OCI-LY7 (cell line): ENCODE measurements around the gene TSSK3. TPM values are rescaled to one million over a fixed set of nuclear protein-coding genes. Genes with fewer than 3 reads are reported as not detected.
A peak's percentile ranks its signal among the peaks of the same experiment; 100 is the strongest.

Experiments
- BruUV-seq: library from RNA; stranded (reverse); fragments of 400-500 nt; replicated peaks from 2 replicates; lab custom pipeline; 2021; lab: Mats Ljungman, UMichigan
- CTCF ChIA-PET: fragments of 300-600 bp; sonication (Branson Sonifier 250); formaldehyde crosslinking; loops from one replicate; lab custom pipeline; 2022; ENCODE audit warnings: antibody characterized with exemption; ENCODE audit not compliant: unreplicated experiment; lab: Charles Lee
- POLR2A ChIA-PET: fragments of 300-600 bp; sonication (Branson Sonifier 250); formaldehyde crosslinking; loops from one replicate; lab custom pipeline; 2022; ENCODE audit warnings: antibody characterized with exemption; lab: Charles Lee
- DNase-seq: peaks from one replicate; pipeline ENCODE4 v3.0.0-alpha.2; 2015; ENCODE audit warnings: low spot score
- H2AFZ ChIP-seq: fragments of 200-600 bp; sonication (generic), shearing (Covaris generic); 2 replicates; pipeline ENCODE4 v1.6.1; 2014; ENCODE audit warnings: mild to moderate bottlenecking, antibody characterized with exemption, low read length, moderate library complexity
- H3K27ac ChIP-seq: fragments of 200-600 bp; sonication (generic); 2 replicates; pipeline ENCODE4 v1.5.1; 2014; ENCODE audit warnings: mixed run types, low read depth, mild to moderate bottlenecking, moderate library complexity, low read length, inconsistent platforms; ENCODE audit not compliant: poor library complexity, severe bottlenecking
- H3K36me3 ChIP-seq: fragments of 200-600 bp; sonication (generic); 2 replicates; pipeline ENCODE4 v1.6.1; 2014; ENCODE audit warnings: mild to moderate bottlenecking, antibody characterized with exemption, low read length, moderate library complexity, mixed read lengths; ENCODE audit not compliant: insufficient read depth
- H3K4me1 ChIP-seq: fragments of 200-600 bp; sonication (generic); 2 replicates; pipeline ENCODE4 v1.5.1; 2014; ENCODE audit warnings: mild to moderate bottlenecking, low read length; ENCODE audit not compliant: insufficient read depth, poor library complexity, severe bottlenecking
- H3K4me2 ChIP-seq: fragments of 200-600 bp; sonication (generic); 2 replicates; pipeline ENCODE4 v1.6.1; 2014; ENCODE audit warnings: mild to moderate bottlenecking, low read length
- H3K4me3 ChIP-seq: fragments of 200-600 bp; sonication (generic); 2 replicates; pipeline ENCODE4 v1.5.1; 2014; ENCODE audit warnings: mild to moderate bottlenecking, low read depth, low read length; ENCODE audit not compliant: poor library complexity, severe bottlenecking
- H3K79me2 ChIP-seq: fragments of 200-600 bp; sonication (generic); 2 replicates; pipeline ENCODE4 v1.6.1; 2016; ENCODE audit warnings: low read depth, mild to moderate bottlenecking, low read length, moderate library complexity, mixed read lengths; ENCODE audit not compliant: insufficient read depth
- H3K9me2 ChIP-seq: fragments of 200-600 bp; sonication (generic); 2 replicates; pipeline ENCODE4 v1.6.1; 2016; ENCODE audit warnings: mild to moderate bottlenecking, low read length, mixed read lengths; ENCODE audit not compliant: insufficient read depth
- H3K9me3 ChIP-seq: fragments of 200-600 bp; sonication (generic); 2 replicates; pipeline ENCODE4 v1.6.1; 2014; ENCODE audit warnings: mild to moderate bottlenecking, mixed run types, low read length, mixed read lengths
- H4K20me1 ChIP-seq: fragments of 200-600 bp; sonication (generic); 2 replicates; pipeline ENCODE4 v1.6.1; 2014; ENCODE audit warnings: mild to moderate bottlenecking, antibody characterized with exemption, low read length, moderate library complexity, mixed read lengths; ENCODE audit not compliant: insufficient read depth
- CTCF ChIP-seq: fragments of 200-600 bp; sonication (generic); conservative IDR thresholded peaks from 2 replicates; pipeline ENCODE4 v1.5.1; 2014; ENCODE audit warnings: mild to moderate bottlenecking, antibody characterized with exemption, low read length, moderate library complexity, mixed read lengths
- EZH2phosphoT487 ChIP-seq: fragments of 200-600 bp; sonication (generic); IDR thresholded peaks from 2 replicates; pipeline ENCODE4 v1.6.1; 2018; ENCODE audit warnings: low read depth, borderline replicate concordance, mild to moderate bottlenecking, mixed run types, antibody characterized with exemption, low read length, moderate library complexity, mixed read lengths
- intact Hi-C: fragments of 100-400 bp; cut with micrococcal nuclease; formaldehyde crosslinking; loops from one replicate; pipeline ENCODE4 v1.10.0; 2022; ENCODE audit not compliant: unreplicated experiment
- total RNA-seq, 2 experiments: library from RNA; depleted of rRNA in 1 of 2; stranded (reverse); fragments of >200 nt in 1 of 2; shearing (Covaris generic) in 1 of 2; gene quantifications; 2 replicates each; pipeline ENCODE4 v1.2.3, GENCODE V29; 2014 to 2022

Gene TSSK3
- total RNA-seq, 2 experiments from 2014 or later: 2.0 to 7.8 TPM

- intact Hi-C loops: no loop called here
- H3K4me2 ChIP-seq: peak overlapping the region; percentile 87
- peak overlapping the region; percentile 74 for H3K4me3 ChIP-seq
Observed at GRCh38 chr1:32352239-32352745, 10.0 kb upstream of the TSSK3 start.

GRCh38 chr1:32352831-32353383 is 9.4 kb upstream of the TSSK3 start:
- TF ChIP-seq EZH2phosphoT487 (no peak), CTCF (no peak)
- no TSS peak for BruUV-seq
- Histone ChIP-seq H2AFZ (no peak overlapping the region), H3K9me3 (peaks cover 8% of the 10 kb centered on the region; the same call in 1 of the 2 replicates), H3K9me2 (no peaks in the 10 kb centered on the region), H4K20me1 (no peaks in the 10 kb centered on the region), H3K27ac (no peak overlapping the region), H3K36me3 (no peaks in the 10 kb centered on the region), H3K4me1 (peaks cover 38% of the 10 kb centered on the region), H3K4me2 (peak overlapping the region; percentile 16; the same call in 1 of the 2 replicates), H3K4me3 (no peak overlapping the region), H3K79me2 (no peaks in the 10 kb centered on the region)
- POLR2A ChIA-PET: interaction anchor here (0.7 to 1.3 kb wide), 3 partner anchors 17 to 57 kb away, joined by 3 to 4 read pairs (median 4); partner anchors contain the start of gene MARCKSL1
- CTCF ChIA-PET: interaction anchor here (1.1 to 1.2 kb wide), 2 partner anchors 10 to 16 kb away, joined by 3 to 4 read pairs; no protein-coding TSS in a partner anchor
- intact Hi-C loops: no loop called here
- DNase-seq: no peak

More at GRCh38 chr1:32352239-32352745, 10.0 kb upstream of the TSSK3 start:
- Histone ChIP-seq H3K36me3 (no peaks in the 10 kb centered on the region), H2AFZ (no peak overlapping the region), H4K20me1 (no peaks in the 10 kb centered on the region), H3K79me2 (no peaks in the 10 kb centered on the region), H3K27ac (no peak overlapping the region), H3K4me1 (peaks cover 38% of the 10 kb centered on the region), H3K9me2 (no peaks in the 10 kb centered on the region), H3K9me3 (peaks cover 8% of the 10 kb centered on the region; the same call in 1 of the 2 replicates)
- no peak for TF ChIP-seq CTCF
- no peak for TF ChIP-seq EZH2phosphoT487
- no peak for DNase-seq
- no TSS peak for BruUV-seq
- ChIA-PET POLR2A (interaction anchor here (0.8 to 1.3 kb wide), 2 partner anchors 16 to 56 kb away, joined by 3 to 4 read pairs; partner anchors contain the start of gene MARCKSL1), CTCF (interaction anchor here (0.9 to 1.2 kb wide), 2 partner anchors 15 to 37 kb away, joined by 3 to 4 read pairs; no protein-coding TSS in a partner anchor)
